ENCODE measurements around the gene SUN5.

DNA sequence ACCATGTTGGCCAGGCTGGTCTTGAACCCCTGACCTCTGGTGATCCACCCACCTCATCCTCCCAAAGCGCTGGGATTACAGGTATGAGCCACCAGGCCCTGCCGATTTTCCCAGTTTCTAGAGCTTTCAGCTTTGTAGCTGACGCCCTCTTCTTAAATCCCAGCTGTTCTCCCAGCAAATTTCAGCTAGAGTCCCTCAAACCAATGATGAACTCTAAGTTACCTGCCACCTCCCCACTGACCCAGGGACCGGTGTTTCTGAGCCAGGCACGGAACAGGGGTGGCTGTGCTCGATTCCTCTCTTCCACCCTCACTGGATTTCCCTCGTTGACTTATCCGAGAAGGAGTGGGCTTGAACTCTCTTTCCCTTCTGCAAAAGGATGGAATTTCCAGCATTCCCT, 39.1 kb downstream of the SUN5 start:
- TF ChIP-seq, protein P1, sequence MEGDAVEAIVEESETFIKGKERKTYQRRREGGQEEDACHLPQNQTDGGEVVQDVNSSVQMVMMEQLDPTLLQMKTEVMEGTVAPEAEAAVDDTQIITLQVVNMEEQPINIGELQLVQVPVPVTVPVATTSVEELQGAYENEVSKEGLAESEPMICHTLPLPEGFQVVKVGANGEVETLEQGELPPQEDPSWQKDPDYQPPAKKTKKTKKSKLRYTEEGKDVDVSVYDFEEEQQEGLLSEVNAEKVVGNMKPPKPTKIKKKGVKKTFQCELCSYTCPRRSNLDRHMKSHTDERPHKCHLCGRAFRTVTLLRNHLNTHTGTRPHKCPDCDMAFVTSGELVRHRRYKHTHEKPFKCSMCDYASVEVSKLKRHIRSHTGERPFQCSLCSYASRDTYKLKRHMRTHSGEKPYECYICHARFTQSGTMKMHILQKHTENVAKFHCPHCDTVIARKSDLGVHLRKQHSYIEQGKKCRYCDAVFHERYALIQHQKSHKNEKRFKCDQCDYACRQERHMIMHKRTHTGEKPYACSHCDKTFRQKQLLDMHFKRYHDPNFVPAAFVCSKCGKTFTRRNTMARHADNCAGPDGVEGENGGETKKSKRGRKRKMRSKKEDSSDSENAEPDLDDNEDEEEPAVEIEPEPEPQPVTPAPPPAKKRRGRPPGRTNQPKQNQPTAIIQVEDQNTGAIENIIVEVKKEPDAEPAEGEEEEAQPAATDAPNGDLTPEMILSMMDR (IDR thresholded peaks at IDR 0.05), result no peak
- TF ChIP-seq POLR2A (IDR thresholded peaks at IDR 0.05), result no peak

Data from breast epithelium (tissue), 3 donors.